K562 (cell line): ENCODE results near the gene MYL11. TPM values are rescaled to one million over a fixed set of nuclear protein-coding genes. Genes with fewer than 3 reads are reported as not detected.

Experiments used
- ATAC-seq: fragments of 200-7000 bp; cut with Tn5 transposase; 3 replicates; pipeline ENCODE4 v1.9.1; 2020; ENCODE audit warnings: moderate library complexity
- BruUV-seq: library from RNA; stranded (reverse); fragments of 400-500 nt; replicated peaks from 2 replicates; lab custom pipeline; 2021; lab: Mats Ljungman, UMichigan
- CTCF ChIA-PET: fragments of 300-600 bp; formaldehyde crosslinking; extraction: SDS; loops from one replicate; lab custom pipeline; 2021; ENCODE audit warnings: low intra/inter-chr PET ratio; lab: Yijun Ruan, JAX
- POLR2A ChIA-PET: fragments of 300-600, 350-650 bp; sonication (Branson Sonifier 250); formaldehyde crosslinking; extraction: SDS; loops from one replicate; lab custom pipeline; 2021; ENCODE audit warnings: antibody characterized with exemption, inconsistent platforms; lab: Yijun Ruan, JAX
- DNase-seq, 4 experiments: peaks; one replicate each; pipeline versions ENCODE4 v3.0.0 to v3.0.0-alpha.2; 2011 to 2018; ENCODE audit warnings: low spot score in 3 of 4, mixed read lengths in 3 of 4; ENCODE audit errors: extremely low read depth in 1 of 4
- FAIRE-seq: peaks from 2 replicates; lab custom pipeline; 2011; peaks lifted over from hg19 to GRCh38; lab: Jason Lieb, UNC
- H2AFZ ChIP-seq: 2 replicates; pipeline ENCODE4 v1.6.0; 2011; ENCODE audit warnings: low read depth, low read length, control low read depth, inconsistent platforms
- H3K27ac ChIP-seq: fragments of 200-600 bp; 3 replicates; pipeline ENCODE4 v1.8.0; 2011; ENCODE audit warnings: low read depth, mild to moderate bottlenecking, control low read depth, inconsistent platforms, low read length, moderate library complexity, mixed read lengths; ENCODE audit errors: extremely low read depth
- H3K27me3 ChIP-seq, 2 experiments: fragments of 300-600 bp in 1 of 2; 2 replicates in 1 of 2; 3 replicates in 1 of 2; pipeline versions ENCODE4 v1.6.0 to v1.8.0; 2011; ENCODE audit warnings: inconsistent platforms in 2 of 2, low read length in 2 of 2, mild to moderate bottlenecking in 1 of 2, mixed read lengths in 1 of 2, moderate library complexity in 1 of 2; ENCODE audit not compliant: control insufficient read depth in 2 of 2, insufficient read depth in 2 of 2
- H3K36me3 ChIP-seq: fragments of 300-600 bp; 3 replicates; pipeline ENCODE4 v1.8.0; 2011; ENCODE audit warnings: mild to moderate bottlenecking, low read length, inconsistent platforms; ENCODE audit not compliant: control insufficient read depth, insufficient read depth
- H3K4me1 ChIP-seq, 2 experiments: fragments of 200-600 bp in 1 of 2; replicated peaks in 1 of 2; 2 replicates in 1 of 2; 3 replicates in 1 of 2; pipeline versions ENCODE4 v1.5.1 to v1.8.0; 2011; ENCODE audit warnings: inconsistent platforms in 2 of 2, low read length in 2 of 2, mild to moderate bottlenecking in 1 of 2, mixed read lengths in 1 of 2, moderate library complexity in 1 of 2; ENCODE audit not compliant: control insufficient read depth in 2 of 2, insufficient read depth in 2 of 2
- H3K4me2 ChIP-seq: 2 replicates; pipeline ENCODE4 v1.6.1; 2011; ENCODE audit warnings: low read length, control low read depth, inconsistent platforms, mixed read lengths; ENCODE audit not compliant: insufficient read depth
- H3K4me3 ChIP-seq: fragments of 200-600 bp; sonication (generic), shearing (Covaris generic); 2 replicates; pipeline ENCODE4 v1.5.1; 2016; ENCODE audit warnings: control low read depth, inconsistent platforms
- H3K79me2 ChIP-seq: fragments of 200-600 bp; 3 replicates; pipeline ENCODE4 v1.8.0; 2011; ENCODE audit warnings: low read length, inconsistent platforms; ENCODE audit not compliant: control insufficient read depth, insufficient read depth
- H3K9ac ChIP-seq, 2 experiments: 2 replicates each; pipeline versions ENCODE4 v1.6.0 to v1.6.1; 2011; ENCODE audit warnings: low read depth in 2 of 2, low read length in 2 of 2, control low read depth in 1 of 2, inconsistent platforms in 1 of 2, mild to moderate bottlenecking in 1 of 2, mixed read lengths in 1 of 2; ENCODE audit not compliant: insufficient read depth in 1 of 2
- H3K9me1 ChIP-seq: one replicate; pipeline ENCODE4 v1.6.0; 2011; ENCODE audit warnings: inconsistent platforms, mild to moderate bottlenecking, low read length, moderate library complexity; ENCODE audit not compliant: control insufficient read depth, insufficient read depth
- H3K9me3 ChIP-seq: replicated peaks from 2 replicates; pipeline ENCODE4 v1.5.1; 2011; ENCODE audit warnings: low read depth, low read length, inconsistent platforms; ENCODE audit not compliant: control insufficient read depth, insufficient read depth
- H4K20me1 ChIP-seq: replicated peaks from 2 replicates; pipeline ENCODE4 v1.6.1; 2011; ENCODE audit warnings: low read length, inconsistent platforms, mixed read lengths; ENCODE audit not compliant: control insufficient read depth, insufficient read depth
- CREB1 ChIP-seq, 2 experiments: sonication (generic) in 1 of 2; formaldehyde crosslinking in 1 of 2; IDR thresholded peaks; 2 replicates each; pipeline versions ENCODE4 v1.6.1 to v1.8.0; 2012 to 2022; ENCODE audit warnings: inconsistent platforms in 1 of 2, mild to moderate bottlenecking in 1 of 2, missing genetic modification reagents in 1 of 2, moderate library complexity in 1 of 2
- HMBOX1 ChIP-seq: sonication (generic); IDR thresholded peaks from 2 replicates; pipeline ENCODE4 v1.6.1; 2016
- MXD1 ChIP-seq: fragments of 250-450 bp; sonication (Bioruptor Pico); IDR thresholded peaks from 2 replicates; pipeline ENCODE4 v1.8.0; 2021; ENCODE audit warnings: borderline replicate concordance, mild to moderate bottlenecking, moderate library complexity; ENCODE audit not compliant: poor library complexity, severe bottlenecking
- NRF1 ChIP-seq, 2 experiments: fragments of 450-650 bp; IDR thresholded peaks in 1 of 2; conservative IDR thresholded peaks in 1 of 2; 2 replicates each; pipeline ENCODE4 v1.6.1; 2014; ENCODE audit warnings: mild to moderate bottlenecking in 2 of 2
- RBFOX2 ChIP-seq: fragments of 200-400 bp; formaldehyde crosslinking; IDR thresholded peaks from 2 replicates; pipeline ENCODE4 v1.6.1; 2017; ENCODE audit warnings: low read depth, mild to moderate bottlenecking, low read length, moderate library complexity
- TEAD2 ChIP-seq: fragments of 450-650 bp; IDR thresholded peaks from 2 replicates; pipeline ENCODE4 v1.6.1; 2016; ENCODE audit warnings: missing genetic modification characterization, control low read depth, missing compliant biosample characterization
- THAP12 ChIP-seq: fragments of 250-450 bp; sonication (Bioruptor Pico); IDR thresholded peaks from 2 replicates; pipeline ENCODE4 v1.9.0; 2021; ENCODE audit warnings: mild to moderate bottlenecking, inconsistent platforms
- ZNF121 ChIP-seq: sonication (generic); formaldehyde crosslinking; conservative IDR thresholded peaks from 2 replicates; pipeline ENCODE4 v1.8.0; 2022; ENCODE audit warnings: missing genetic modification reagents
- ZNF175 ChIP-seq: fragments of 200-800 bp; sonication (Bioruptor generic); IDR thresholded peaks from 2 replicates; pipeline ENCODE4 v1.6.1; 2016; ENCODE audit warnings: low read depth, mild to moderate bottlenecking, missing genetic modification characterization, missing compliant biosample characterization
- WGBS: fragments of 100-300 bp; shearing (Covaris generic); methylation state at CpG from one replicate; pipeline ENCODE4 v1.1.6; 2016; ENCODE audit warnings: low coverage, mixed read lengths; ENCODE audit not compliant: insufficient coverage; ENCODE audit errors: missing lambda C conversion rate; 5-methylcytosine and 5-hydroxymethylcytosine counted together
- in situ Hi-C: fragments of 300-500 bp; cut with MboI; formaldehyde crosslinking; loops from 4 replicates; pipeline ENCODE4 v1.15.0; 2018; ENCODE audit warnings: inconsistent platforms, mixed read lengths
- intact Hi-C: fragments of 100-400 bp; cut with micrococcal nuclease; formaldehyde crosslinking; loops from 2 replicates; pipeline ENCODE4 v1.14.2; 2022
- polyA plus RNA-seq, 8 experiments: library from polyadenylated mRNA; depleted of rRNA in 4 of 8; stranded (reverse) in 5 of 8; unstranded in 3 of 8; fragments of >200 nt; fragmentation: Nextera tagmentation in 2 of 8; fragmentation: Illumina TruSeq in 1 of 8; extraction: Ambion mirVana in 2 of 8; extraction: Trizol in 1 of 8; gene quantifications; 2 replicates each; pipeline versions ENCODE4 v1.2.1 to v1.2.3, GENCODE V29; 2011 to 2014; ENCODE audit warnings: inconsistent platforms in 1 of 8, missing spikeins in 1 of 8
- total RNA-seq, 7 experiments: library from RNA; depleted of rRNA in 6 of 7; stranded (reverse); fragments of >200 nt in 6 of 7; fragmentation: Illumina TruSeq in 2 of 7; extraction: Trizol in 2 of 7; gene quantifications; 2 replicates each; pipeline versions ENCODE4 v1.2.1 to v1.2.3, GENCODE V29; 2011 to 2021; ENCODE audit warnings: low replicate concordance in 1 of 7

Gene MYL11
- total and polyA plus RNA-seq, 9 of the 15 experiments (the other 6 are each of a cell fraction or from before 2014, with no cell fraction given) = 0.31 to 1.5 (median 0.73) TPM; not detected in 4

GRCh38 chr16:30359871-30360170 lies 14.8 kb upstream of the MYL11 start:
- ChIA-PET CTCF (no interaction called here), POLR2A (interaction anchor here (0.6 to 8.2 kb wide), 4 partner anchors 8 to 40 kb away, joined by 3 to 77 read pairs (median 3); partner anchors contain the start of gene TBC1D10B)
- DNase-seq = no peak
- H3K36me3 ChIP-seq = peaks cover 71% of the 10 kb centered on the region; the same call in 2 of the 3 replicates
- no peaks in the 10 kb centered on the region; the same call in 1 of the 2 replicates for H4K20me1 ChIP-seq
- H3K79me2 ChIP-seq = peaks cover 29% of the 10 kb centered on the region
- intact Hi-C loops = loop anchor here (5.0 kb wide), 1 partner anchor 47 kb away; the partner anchor contains the start of gene ZNF771
- H3K4me1 ChIP-seq = peaks cover 7 to 37% of the 10 kb centered on the region in 2 experiments; a peak in 4 of 5 replicates
- H3K9me3 ChIP-seq = no peaks in the 10 kb centered on the region
- no TSS peak for BruUV-seq
- TF ChIP-seq RBFOX2 (0 out of 2 replicates have a peak, but pooled peaks have one; percentile 6), CREB1 (IDR thresholded peaks at IDR 0.05) (no peak), CREB1 (CRISPR knock-in tag; IDR thresholded peaks at IDR 0.05) (no peak), TEAD2 (tag) (no peak)
- TF ChIP-seq, all 486 proteins: peak for 1
- Histone ChIP-seq H3K4me3 (no peak overlapping the region), H3K9ac (peak overlapping the region in 1 of 2 experiments; percentile 55; a peak in 1 of 4 replicates), H3K27ac (no peak overlapping the region), H3K4me2 (no peak overlapping the region), H3K9me1 (no peaks in the 10 kb centered on the region), H3K27me3 (no peaks in the 10 kb centered on the region), H2AFZ (no peak overlapping the region)
- no peak for FAIRE-seq
- in situ Hi-C loops = loop anchor here (25.0 kb wide), 1 partner anchor 898 kb away; the partner anchor contains the start of genes BOLA2, SLX1B and SULT1A4
- ATAC-seq = no peak
- WGBS = 82% methylated on average over 6 of the region's 6 CpGs

- WGBS = 92% methylated on average over 6 of the region's 7 CpGs
- Histone ChIP-seq H3K4me3 (no peak overlapping the region), H3K27me3 (no peaks in the 10 kb centered on the region), H3K79me2 (peaks cover 30% of the 10 kb centered on the region), H3K9me3 (no peaks in the 10 kb centered on the region), H2AFZ (no peak overlapping the region), H3K4me2 (no peak overlapping the region), H4K20me1 (no peaks in the 10 kb centered on the region; the same call in 1 of the 2 replicates), H3K4me1 (peaks cover under 1 to 28% of the 10 kb centered on the region in 2 experiments; a peak in 4 of 5 replicates), H3K27ac (no peak overlapping the region), H3K9me1 (no peaks in the 10 kb centered on the region), H3K9ac (no peak overlapping the region), H3K36me3 (peaks cover 83% of the 10 kb centered on the region)
- DNase-seq (no peak), ATAC-seq (no peak), FAIRE-seq (no peak)
- CTCF ChIA-PET = interaction anchor here (0.5 kb wide), 1 partner anchor 274 kb away, joined by 3 read pairs; no protein-coding TSS in a partner anchor
- POLR2A ChIA-PET = interaction anchor here (8.2 kb wide), 1 partner anchor 8 kb away, joined by 77 read pairs; the partner anchor contains the start of gene TBC1D10B
- in situ Hi-C loops = loop anchor here (25.0 kb wide), 1 partner anchor 899 kb away; the partner anchor contains the start of genes BOLA2, SLX1B and SULT1A4
- no TSS peak for BruUV-seq
- TF ChIP-seq ZNF121 (CRISPR knock-in tag) = no peak
- TF ChIP-seq ZNF175 = no peak
- no peak for TF ChIP-seq MXD1 (CRISPR knock-in tag)
- no peak for TF ChIP-seq HMBOX1
- TF ChIP-seq THAP12 (CRISPR knock-in tag) = no peak
- TF ChIP-seq NRF1 (conservative IDR thresholded peaks at IDR 0.05 in 1 of 2, IDR thresholded peaks at IDR 0.05 in 1 of 2) = no peak
- intact Hi-C loops = no loop called here
These were observed 13.4 kb upstream of the MYL11 start for GRCh38 chr16:30361180-30361579.
